DOHH2 (cell line): ENCODE measurements around the gene OLFML2A.

Experiments
- H3F3A ChIP-seq: fragments of 200-600 bp; sonication (generic), shearing (Covaris generic); 2 replicates; pipeline ENCODE4 v1.6.0; 2016; ENCODE audit warnings: antibody characterized with exemption, mild to moderate bottlenecking; ENCODE audit not compliant: control insufficient read depth, insufficient read depth
- H3K27ac ChIP-seq: fragments of 200-600 bp; sonication (generic); 2 replicates; pipeline ENCODE4 v1.5.1; 2014; ENCODE audit warnings: low read depth, mild to moderate bottlenecking, low read length, moderate library complexity
- H3K27me3 ChIP-seq: fragments of 200-600 bp; sonication (generic); 2 replicates; pipeline ENCODE4 v1.6.1; 2014; ENCODE audit warnings: mild to moderate bottlenecking, low read length, mixed read lengths; ENCODE audit not compliant: control insufficient read depth
- H3K36me3 ChIP-seq: fragments of 200-600 bp; sonication (generic); 2 replicates; pipeline ENCODE4 v1.6.1; 2014; ENCODE audit warnings: mild to moderate bottlenecking, low read length, moderate library complexity, mixed read lengths; ENCODE audit not compliant: control insufficient read depth
- H3K4me1 ChIP-seq: fragments of 200-600 bp; sonication (generic); 2 replicates; pipeline ENCODE4 v1.6.1; 2014; ENCODE audit warnings: mild to moderate bottlenecking, low read length, mixed read lengths; ENCODE audit not compliant: control insufficient read depth
- H3K4me2 ChIP-seq: fragments of 200-600 bp; sonication (generic); 2 replicates; pipeline ENCODE4 v1.6.0; 2014; ENCODE audit warnings: mild to moderate bottlenecking, low read length, moderate library complexity
- H3K4me3 ChIP-seq: fragments of 200-600 bp; sonication (generic); 2 replicates; pipeline ENCODE4 v1.5.1; 2014; ENCODE audit warnings: mild to moderate bottlenecking, low read length, mixed read lengths
- H3K79me2 ChIP-seq: fragments of 200-600 bp; sonication (generic); 2 replicates; pipeline ENCODE4 v1.6.1; 2014; ENCODE audit warnings: mild to moderate bottlenecking, low read length, mixed read lengths; ENCODE audit not compliant: control insufficient read depth
- H3K9me2 ChIP-seq: fragments of 200-600 bp; sonication (generic); replicated peaks from 2 replicates; pipeline ENCODE4 v1.6.1; 2014; ENCODE audit warnings: mild to moderate bottlenecking, low read length, mixed read lengths; ENCODE audit not compliant: control insufficient read depth
- H3K9me3 ChIP-seq: fragments of 200-600 bp; sonication (generic); 2 replicates; pipeline ENCODE4 v1.6.1; 2014; ENCODE audit warnings: antibody characterized with exemption, low read length, mixed read lengths; ENCODE audit not compliant: control insufficient read depth, insufficient read depth
- H4K20me1 ChIP-seq: fragments of 200-600 bp; sonication (generic); 2 replicates; pipeline ENCODE4 v1.6.0; 2014; ENCODE audit warnings: low read depth, mild to moderate bottlenecking, antibody characterized with exemption, low read length, moderate library complexity; ENCODE audit not compliant: control insufficient read depth, insufficient read depth
- EZH2phosphoT487 ChIP-seq: fragments of 200-600 bp; sonication (generic); IDR thresholded peaks from 2 replicates; pipeline ENCODE4 v1.6.1; 2017; ENCODE audit warnings: borderline replicate concordance, mild to moderate bottlenecking, antibody characterized with exemption, low read length, moderate library complexity, mixed read lengths
- TF ChIP-seq, protein P1 (sequence below): fragments of 200-600 bp; sonication (generic); IDR thresholded peaks from one replicate; pipeline ENCODE4 v1.5.1; 2014; ENCODE audit warnings: antibody characterized with exemption, mild to moderate bottlenecking, low read depth, low read length; ENCODE audit not compliant: poor library complexity, severe bottlenecking

OLFML2A gene

DNA sequence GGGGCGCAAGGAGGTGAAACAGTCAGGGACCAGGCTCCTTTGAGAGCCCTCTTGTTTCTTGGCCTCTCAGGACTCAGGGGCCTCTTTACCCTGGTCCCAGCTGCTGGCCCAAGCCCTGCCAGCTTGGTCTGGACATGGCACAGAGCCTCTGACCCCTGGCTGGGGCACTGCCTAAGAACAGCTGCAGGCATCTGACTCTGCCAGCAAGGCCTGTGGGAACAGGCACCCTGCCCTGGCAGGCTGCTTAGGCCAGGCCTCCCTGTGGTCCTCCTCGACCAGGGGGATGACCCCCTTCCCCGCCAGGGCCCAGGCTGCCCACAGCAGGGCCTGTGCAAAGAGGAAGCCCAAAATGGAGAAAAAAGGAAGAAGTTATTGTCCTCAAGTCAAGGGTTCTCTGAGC is 25.5 kb downstream of the OLFML2A start:
- Histone ChIP-seq H3K4me1 (no peaks in the 10 kb centered on the region), H3K4me2 (no peak overlapping the region), H3K4me3 (no peak overlapping the region), H3K79me2 (no peaks in the 10 kb centered on the region), H3K27ac (no peak overlapping the region), H3K36me3 (no peaks in the 10 kb centered on the region), H3F3A (no peaks in the 10 kb centered on the region), H3K9me2 (no peaks in the 10 kb centered on the region), H4K20me1 (no peaks in the 10 kb centered on the region), H3K27me3 (peaks cover 37% of the 10 kb centered on the region), H3K9me3 (no peaks in the 10 kb centered on the region)
- no peak for TF ChIP-seq EZH2phosphoT487
- TF ChIP-seq, protein P1, sequence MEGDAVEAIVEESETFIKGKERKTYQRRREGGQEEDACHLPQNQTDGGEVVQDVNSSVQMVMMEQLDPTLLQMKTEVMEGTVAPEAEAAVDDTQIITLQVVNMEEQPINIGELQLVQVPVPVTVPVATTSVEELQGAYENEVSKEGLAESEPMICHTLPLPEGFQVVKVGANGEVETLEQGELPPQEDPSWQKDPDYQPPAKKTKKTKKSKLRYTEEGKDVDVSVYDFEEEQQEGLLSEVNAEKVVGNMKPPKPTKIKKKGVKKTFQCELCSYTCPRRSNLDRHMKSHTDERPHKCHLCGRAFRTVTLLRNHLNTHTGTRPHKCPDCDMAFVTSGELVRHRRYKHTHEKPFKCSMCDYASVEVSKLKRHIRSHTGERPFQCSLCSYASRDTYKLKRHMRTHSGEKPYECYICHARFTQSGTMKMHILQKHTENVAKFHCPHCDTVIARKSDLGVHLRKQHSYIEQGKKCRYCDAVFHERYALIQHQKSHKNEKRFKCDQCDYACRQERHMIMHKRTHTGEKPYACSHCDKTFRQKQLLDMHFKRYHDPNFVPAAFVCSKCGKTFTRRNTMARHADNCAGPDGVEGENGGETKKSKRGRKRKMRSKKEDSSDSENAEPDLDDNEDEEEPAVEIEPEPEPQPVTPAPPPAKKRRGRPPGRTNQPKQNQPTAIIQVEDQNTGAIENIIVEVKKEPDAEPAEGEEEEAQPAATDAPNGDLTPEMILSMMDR: no peak

GRCh38 chr9:124803911-124804310 is 27.0 kb downstream of the OLFML2A start:
- no peak for TF ChIP-seq EZH2phosphoT487
- TF ChIP-seq, protein P1: no peak
- no peaks in the 10 kb centered on the region for H4K20me1 ChIP-seq

GRCh38 chr9:124805186-124805585 is 28.3 kb downstream of the OLFML2A start:
- Histone ChIP-seq H4K20me1 (no peaks in the 10 kb centered on the region), H3K4me3 (no peak overlapping the region), H3K4me1 (no peaks in the 10 kb centered on the region), H3K27ac (no peak overlapping the region), H3F3A (no peaks in the 10 kb centered on the region), H3K79me2 (no peaks in the 10 kb centered on the region), H3K9me2 (no peaks in the 10 kb centered on the region), H3K9me3 (no peaks in the 10 kb centered on the region), H3K27me3 (peaks cover 23% of the 10 kb centered on the region), H3K36me3 (no peaks in the 10 kb centered on the region), H3K4me2 (no peak overlapping the region)
- TF ChIP-seq, protein P1: no peak
- no peak for TF ChIP-seq EZH2phosphoT487

More at GRCh38 chr9:124803911-124804310, 27.0 kb downstream of the OLFML2A start:
- Histone ChIP-seq H3K79me2 (no peaks in the 10 kb centered on the region), H3K4me2 (no peak overlapping the region), H3K9me3 (no peaks in the 10 kb centered on the region), H3F3A (no peaks in the 10 kb centered on the region), H3K4me3 (no peak overlapping the region), H3K27ac (no peak overlapping the region), H3K9me2 (no peaks in the 10 kb centered on the region), H3K27me3 (peaks cover 36% of the 10 kb centered on the region), H3K36me3 (no peaks in the 10 kb centered on the region), H3K4me1 (no peaks in the 10 kb centered on the region)
